Bronchial epithelial cell (primary cell): ENCODE measurements around the gene AAK1. TPM values are rescaled to one million over a fixed set of nuclear protein-coding genes. Genes with fewer than 3 reads are reported as not detected.
"Not testable (repeated sequence)": the region's sequence is repeated elsewhere in the genome, so short reads cannot be mapped to it uniquely, and the experiment has no call there.

Source experiments
- DNase-seq: peaks from one replicate; pipeline ENCODE4 v3.0.0-alpha.2; 2010; ENCODE audit warnings: low read depth
- FAIRE-seq: peaks from 2 replicates; lab custom pipeline; 2011; peaks lifted over from hg19 to GRCh38; lab: Jason Lieb, UNC
- H3K27me3 ChIP-seq: 2 replicates; pipeline ENCODE4 v1.5.1; 2011; ENCODE audit warnings: low read length; ENCODE audit not compliant: control insufficient read depth, insufficient read depth
- H3K36me3 ChIP-seq: 2 replicates; pipeline ENCODE4 v1.5.1; 2011; ENCODE audit warnings: low read length; ENCODE audit not compliant: control insufficient read depth, insufficient read depth
- H3K4me3 ChIP-seq: 2 replicates; pipeline ENCODE4 v1.5.1; 2011; ENCODE audit warnings: mild to moderate bottlenecking, low read depth, low read length, control low read depth
- total RNA-seq: library from RNA; depleted of rRNA; stranded (reverse); fragments of >200 nt; gene quantifications from 2 replicates; pipeline ENCODE4 v1.2.1, GENCODE V29; 2014
- TF ChIP-seq, protein P1 (sequence below): IDR thresholded peaks from 2 replicates; pipeline ENCODE4 v1.5.1; 2011; ENCODE audit warnings: mild to moderate bottlenecking, moderate library complexity, low read length, control low read depth, inconsistent platforms; ENCODE audit not compliant: insufficient read depth, severe bottlenecking

Gene AAK1
- total RNA-seq, 1 donor from 2014 or later: 17.9 TPM

GRCh38 chr2:69677914-69678313, 34.4 kb upstream of the AAK1 start:
- Histone ChIP-seq H3K4me3 (no peak overlapping the region), H3K36me3 (no peaks in the 10 kb centered on the region), H3K27me3 (no peaks in the 10 kb centered on the region)
- FAIRE-seq: no peak
- TF ChIP-seq, protein P1, sequence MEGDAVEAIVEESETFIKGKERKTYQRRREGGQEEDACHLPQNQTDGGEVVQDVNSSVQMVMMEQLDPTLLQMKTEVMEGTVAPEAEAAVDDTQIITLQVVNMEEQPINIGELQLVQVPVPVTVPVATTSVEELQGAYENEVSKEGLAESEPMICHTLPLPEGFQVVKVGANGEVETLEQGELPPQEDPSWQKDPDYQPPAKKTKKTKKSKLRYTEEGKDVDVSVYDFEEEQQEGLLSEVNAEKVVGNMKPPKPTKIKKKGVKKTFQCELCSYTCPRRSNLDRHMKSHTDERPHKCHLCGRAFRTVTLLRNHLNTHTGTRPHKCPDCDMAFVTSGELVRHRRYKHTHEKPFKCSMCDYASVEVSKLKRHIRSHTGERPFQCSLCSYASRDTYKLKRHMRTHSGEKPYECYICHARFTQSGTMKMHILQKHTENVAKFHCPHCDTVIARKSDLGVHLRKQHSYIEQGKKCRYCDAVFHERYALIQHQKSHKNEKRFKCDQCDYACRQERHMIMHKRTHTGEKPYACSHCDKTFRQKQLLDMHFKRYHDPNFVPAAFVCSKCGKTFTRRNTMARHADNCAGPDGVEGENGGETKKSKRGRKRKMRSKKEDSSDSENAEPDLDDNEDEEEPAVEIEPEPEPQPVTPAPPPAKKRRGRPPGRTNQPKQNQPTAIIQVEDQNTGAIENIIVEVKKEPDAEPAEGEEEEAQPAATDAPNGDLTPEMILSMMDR: no peak
- DNase-seq: no peak

- Histone ChIP-seq H3K36me3 (no peaks in the 10 kb centered on the region), H3K4me3 (no peak overlapping the region), H3K27me3 (no peaks in the 10 kb centered on the region)
- DNase-seq (no peak), FAIRE-seq (no peak)
- TF ChIP-seq, protein P1: no peak
Observed at GRCh38 chr2:69676146-69676545, 32.6 kb upstream of the AAK1 start.

DNA sequence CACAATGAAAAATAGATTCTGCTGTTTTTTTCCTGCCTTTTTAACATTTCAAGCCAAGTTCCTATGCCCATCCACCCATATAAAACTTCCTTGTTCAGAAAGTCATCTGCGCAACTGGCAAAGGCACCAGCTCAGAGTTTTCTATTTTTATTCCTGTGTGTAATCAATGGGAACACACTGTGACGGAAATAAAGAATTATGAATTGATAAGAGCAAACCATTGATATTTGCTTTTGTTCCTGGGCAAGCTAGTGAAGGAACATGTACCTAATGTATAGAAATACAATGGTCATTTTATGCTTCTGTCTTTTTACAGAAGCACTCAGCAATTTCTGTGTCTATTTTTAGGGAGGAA, 30.8 kb upstream of the AAK1 start:
- TF ChIP-seq, protein P1: no peak
- no peak for DNase-seq
- Histone ChIP-seq H3K36me3 (no peaks in the 10 kb centered on the region), H3K4me3 (no peak overlapping the region), H3K27me3 (no peaks in the 10 kb centered on the region)
- FAIRE-seq: no peak

- not testable (repeated sequence) for DNase-seq, H3K4me3 ChIP-seq, H3K36me3 ChIP-seq, H3K27me3 ChIP-seq, FAIRE-seq
Observed at GRCh38 chr2:69673098-69673497, 29.6 kb upstream of the AAK1 start.

DNA sequence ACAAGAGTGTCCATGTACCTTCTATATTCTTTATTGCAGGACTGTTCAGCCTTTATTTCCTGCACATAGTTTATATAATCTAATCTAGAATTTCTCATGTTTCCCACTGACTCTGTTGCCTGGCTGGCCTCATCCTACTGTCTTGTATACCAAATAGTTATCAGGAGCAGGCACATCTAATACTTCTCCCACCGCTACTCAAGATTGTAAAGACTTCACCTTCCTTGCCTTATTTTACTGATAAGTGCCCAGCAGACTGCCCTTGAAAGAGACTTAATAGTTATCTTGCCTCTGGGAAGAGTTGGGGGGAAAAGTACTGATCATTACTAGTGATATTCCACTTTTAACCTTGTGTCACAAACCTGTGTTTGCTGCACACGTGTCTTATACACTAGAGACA, 26.1 kb upstream of the AAK1 start:
- DNase-seq: no peak
- FAIRE-seq: no peak
- Histone ChIP-seq H3K36me3 (no peaks in the 10 kb centered on the region), H3K4me3 (no peak overlapping the region), H3K27me3 (no peaks in the 10 kb centered on the region)
- TF ChIP-seq, protein P1: no peak

DNA sequence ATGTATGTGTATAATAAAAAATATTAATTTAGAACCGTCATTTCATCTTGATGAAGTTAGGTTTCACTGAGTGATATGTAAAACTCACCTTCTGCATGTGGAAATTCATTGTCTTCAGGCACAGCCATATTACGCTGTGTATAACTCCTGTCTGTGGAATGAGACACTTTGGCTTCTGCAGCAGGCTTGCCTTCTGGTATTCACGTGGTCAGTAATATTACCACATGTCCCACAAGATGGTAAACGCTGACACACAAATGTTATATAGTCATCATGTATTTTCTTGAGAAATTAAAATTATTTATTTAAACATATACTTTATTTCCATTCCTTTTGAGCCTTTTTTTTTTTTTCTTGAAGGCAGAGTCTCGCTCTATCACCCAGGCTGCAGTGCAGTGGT, 25.1 kb upstream of the AAK1 start:
- no peak overlapping the region for H3K4me3 ChIP-seq
- no peak for FAIRE-seq
- no peaks in the 10 kb centered on the region for H3K36me3 ChIP-seq
- H3K27me3 ChIP-seq: no peaks in the 10 kb centered on the region
- TF ChIP-seq, protein P1: no peak
- no peak for DNase-seq
